Neuronal stem cell (in vitro differentiated cells): ENCODE measurements around the gene TLE1.
A peak's percentile ranks its signal among the peaks of the same experiment; 100 is the strongest.

Experiments used
- DNase-seq: peaks from one replicate; pipeline ENCODE4 v3.0.0-alpha.2; 2013; ENCODE audit warnings: low spot score
- H2AFZ ChIP-seq: one replicate; pipeline ENCODE4 v1.6.1; 2013; ENCODE audit warnings: mild to moderate bottlenecking, low read length, inconsistent platforms
- H2AK5ac ChIP-seq: 2 replicates; pipeline ENCODE4 v1.6.1; 2013; ENCODE audit warnings: low read depth, mild to moderate bottlenecking, inconsistent platforms, low read length, moderate library complexity, mixed read lengths
- H2BK120ac ChIP-seq: 2 replicates; pipeline ENCODE4 v1.6.1; 2013; ENCODE audit warnings: low read depth, mild to moderate bottlenecking, inconsistent platforms, low read length, moderate library complexity, mixed read lengths
- H2BK12ac ChIP-seq: one replicate; pipeline ENCODE4 v1.6.1; 2013; ENCODE audit warnings: low read length, inconsistent platforms
- H2BK15ac ChIP-seq: 2 replicates; pipeline ENCODE4 v1.6.1; 2013; ENCODE audit warnings: mild to moderate bottlenecking, low read length, inconsistent platforms, mixed read lengths
- H2BK5ac ChIP-seq: one replicate; pipeline ENCODE4 v1.6.1; 2013; ENCODE audit warnings: inconsistent platforms, mild to moderate bottlenecking, low read length, moderate library complexity
- H3K14ac ChIP-seq: one replicate; pipeline ENCODE4 v1.6.1; 2013; ENCODE audit warnings: low read length, inconsistent platforms
- H3K18ac ChIP-seq: 2 replicates; pipeline ENCODE4 v1.6.1; 2013; ENCODE audit warnings: low read length, inconsistent platforms
- H3K23ac ChIP-seq: 2 replicates; pipeline ENCODE4 v1.6.1; 2013; ENCODE audit warnings: low read depth, mild to moderate bottlenecking, mixed read lengths, low read length, inconsistent platforms; ENCODE audit not compliant: poor library complexity
- H3K27ac ChIP-seq: replicated peaks from 3 replicates; pipeline ENCODE4 v1.5.1; 2013; ENCODE audit warnings: low read length, inconsistent platforms
- H3K27me3 ChIP-seq, 3 experiments: 2 replicates each; pipeline ENCODE4 v1.6.1; 2013; ENCODE audit warnings: low read length in 3 of 3, mild to moderate bottlenecking in 2 of 3, inconsistent platforms in 1 of 3, low read depth in 1 of 3, mixed read lengths in 1 of 3, moderate library complexity in 1 of 3; ENCODE audit not compliant: control insufficient read depth in 3 of 3, insufficient read depth in 3 of 3
- H3K36me3 ChIP-seq, 2 donors: replicated peaks in 1 of 2; 2 replicates each; pipeline ENCODE4 v1.6.1; 2013; ENCODE audit warnings: low read length in 2 of 2; ENCODE audit not compliant: control insufficient read depth in 2 of 2, insufficient read depth in 2 of 2
- H3K4ac ChIP-seq: 2 replicates; pipeline ENCODE4 v1.6.1; 2013; ENCODE audit warnings: inconsistent platforms, mild to moderate bottlenecking, low read length, moderate library complexity
- H3K4me1 ChIP-seq, 2 donors: 1 replicate in 1 of 2; 2 replicates in 1 of 2; pipeline ENCODE4 v1.6.1; 2013; ENCODE audit warnings: low read length in 2 of 2, low read depth in 1 of 2; ENCODE audit not compliant: control insufficient read depth in 2 of 2, insufficient read depth in 1 of 2
- H3K4me2 ChIP-seq: one replicate; pipeline ENCODE4 v1.6.1; 2013; ENCODE audit warnings: mild to moderate bottlenecking, low read length, inconsistent platforms; ENCODE audit not compliant: insufficient read depth, poor library complexity, severe bottlenecking
- H3K4me3 ChIP-seq, 2 donors: 2 replicates each; pipeline ENCODE4 v1.5.1; 2013; ENCODE audit warnings: low read length in 2 of 2, mild to moderate bottlenecking in 2 of 2, inconsistent platforms in 1 of 2, moderate library complexity in 1 of 2
- H3K79me1 ChIP-seq: one replicate; pipeline ENCODE4 v1.6.1; 2013; ENCODE audit warnings: low read depth, mild to moderate bottlenecking, inconsistent platforms, low read length, moderate library complexity
- H3K9ac ChIP-seq: one replicate; pipeline ENCODE4 v1.6.1; 2013; ENCODE audit warnings: mild to moderate bottlenecking, low read depth, low read length, inconsistent platforms; ENCODE audit not compliant: poor library complexity
- H3K9me3 ChIP-seq, 2 donors: replicated peaks in 1 of 2; 2 replicates each; pipeline versions ENCODE3 to v1.6.1; 2013; ENCODE audit warnings: low read length in 2 of 2, mild to moderate bottlenecking in 2 of 2, inconsistent platforms in 1 of 2, low read depth in 1 of 2, mixed read lengths in 1 of 2, moderate library complexity in 1 of 2; ENCODE audit not compliant: control insufficient read depth in 2 of 2, insufficient read depth in 1 of 2
- H4K8ac ChIP-seq: one replicate; pipeline ENCODE4 v1.6.1; 2013; ENCODE audit warnings: low read depth, mild to moderate bottlenecking, inconsistent platforms, low read length, moderate library complexity
- H4K91ac ChIP-seq: one replicate; pipeline ENCODE4 v1.6.1; 2013; ENCODE audit warnings: low read length, low read depth, mild to moderate bottlenecking, inconsistent platforms; ENCODE audit not compliant: poor library complexity
- WGBS, 2 donors: extraction: QIAGEN DNeasy Blood & Tissue Kit; methylation state at CpG; one replicate each; pipeline ENCODE4 v1.1.7; 2013; ENCODE audit warnings: missing lambda C conversion rate in 2 of 2, mixed read lengths in 1 of 2; ENCODE audit not compliant: insufficient read length in 2 of 2, insufficient replicate concordance in 1 of 2; ENCODE audit errors: extremely low coverage in 2 of 2; 5-methylcytosine and 5-hydroxymethylcytosine counted together

Gene TLE1

GRCh38 chr9:81538890-81539289 is 150.5 kb downstream of the TLE1 start:
- no peak overlapping the region for H2BK12ac ChIP-seq

GRCh38 chr9:81537964-81538363 is 151.4 kb downstream of the TLE1 start:
- no peak overlapping the region for H3K4ac ChIP-seq
- peaks cover 10 to 28% of the 10 kb centered on the region in 2 donors for H3K4me1 ChIP-seq
- H2BK15ac ChIP-seq: no peak overlapping the region
- no peak overlapping the region for H3K14ac ChIP-seq
- no peak overlapping the region for H3K18ac ChIP-seq
- H3K36me3 ChIP-seq: no peaks in the 10 kb centered on the region
- no peak overlapping the region for H3K23ac ChIP-seq
- H3K4me2 ChIP-seq: no peak overlapping the region
- no peak overlapping the region for H3K27ac ChIP-seq
- H2AFZ ChIP-seq: no peak overlapping the region
- no peak overlapping the region for H3K4me3 ChIP-seq
- no CpG with 5 or more reads among the region's 1 CpG for WGBS, 2 donors
- H4K8ac ChIP-seq: no peak overlapping the region
- no peak overlapping the region for H3K9ac ChIP-seq
- no peak overlapping the region for H4K91ac ChIP-seq
- no peak for DNase-seq
- no peaks in the 10 kb centered on the region for H3K79me1 ChIP-seq
- H2BK120ac ChIP-seq: no peak overlapping the region
- H2AK5ac ChIP-seq: no peak overlapping the region
- H3K9me3 ChIP-seq: no peaks in the 10 kb centered on the region
- no peak overlapping the region for H2BK12ac ChIP-seq
- H3K27me3 ChIP-seq: peaks cover 0 to 52% (median 0%) of the 10 kb centered on the region in 3 experiments
- no peak overlapping the region for H2BK5ac ChIP-seq

More at GRCh38 chr9:81538890-81539289, 150.5 kb downstream of the TLE1 start:
- Histone ChIP-seq H4K8ac (no peak overlapping the region), H2BK120ac (no peak overlapping the region), H3K23ac (no peak overlapping the region), H3K4me2 (no peak overlapping the region), H2BK5ac (no peak overlapping the region), H3K79me1 (no peaks in the 10 kb centered on the region), H3K9me3 (no peaks in the 10 kb centered on the region), H3K36me3 (no peaks in the 10 kb centered on the region), H3K4me1 (peaks cover 10 to 28% of the 10 kb centered on the region in 2 donors), H3K27ac (no peak overlapping the region), H2BK15ac (no peak overlapping the region), H3K27me3 (peaks cover 0 to 44% (median 0%) of the 10 kb centered on the region in 3 experiments), H2AFZ (no peak overlapping the region), H3K4me3 (no peak overlapping the region), H4K91ac (no peak overlapping the region), H2AK5ac (no peak overlapping the region), H3K14ac (no peak overlapping the region), H3K9ac (no peak overlapping the region), H3K18ac (no peak overlapping the region), H3K4ac (no peak overlapping the region)
- WGBS, 2 donors: no CpG with 5 or more reads among the region's 6 CpGs
- no peak for DNase-seq

GRCh38 chr9:81536242-81537025 is 152.9 kb downstream of the TLE1 start:
- no peak overlapping the region for H2BK120ac ChIP-seq
- no peak overlapping the region for H3K4ac ChIP-seq
- peak overlapping the region; percentile 1 for H3K27ac ChIP-seq
- no peak overlapping the region for H4K91ac ChIP-seq
- no peak overlapping the region for H2AFZ ChIP-seq
- H2BK15ac ChIP-seq: no peak overlapping the region
- H3K79me1 ChIP-seq: no peaks in the 10 kb centered on the region
- no peak overlapping the region for H3K23ac ChIP-seq
- no peaks in the 10 kb centered on the region for H3K36me3 ChIP-seq
- no peak overlapping the region for H4K8ac ChIP-seq
- H2BK5ac ChIP-seq: no peak overlapping the region
- H3K4me3 ChIP-seq: no peak overlapping the region
- no peak overlapping the region for H3K14ac ChIP-seq
- H3K18ac ChIP-seq: no peak overlapping the region
- WGBS, 2 donors: no CpG with 5 or more reads among the region's 9 CpGs
- H2AK5ac ChIP-seq: no peak overlapping the region
- H3K4me2 ChIP-seq: no peak overlapping the region
- peaks cover 10 to 28% of the 10 kb centered on the region in 2 donors for H3K4me1 ChIP-seq
- H3K9me3 ChIP-seq: no peaks in the 10 kb centered on the region
- H2BK12ac ChIP-seq: no peak overlapping the region
- no peak overlapping the region for H3K9ac ChIP-seq
- no peak for DNase-seq
- peaks cover 0 to 59% (median 0%) of the 10 kb centered on the region in 3 experiments for H3K27me3 ChIP-seq

GRCh38 chr9:81535542-81536241 is 153.7 kb downstream of the TLE1 start:
- H3K4me3 ChIP-seq: no peak overlapping the region
- H3K79me1 ChIP-seq: no peaks in the 10 kb centered on the region
- H2AFZ ChIP-seq: peak overlapping the region; percentile 7
- no peak overlapping the region for H2BK120ac ChIP-seq
- no peak overlapping the region for H4K91ac ChIP-seq
- WGBS, 2 donors: no CpG with 5 or more reads among the region's 9 CpGs
- no peak overlapping the region for H3K9ac ChIP-seq
- H3K36me3 ChIP-seq: no peaks in the 10 kb centered on the region
- no peak overlapping the region for H3K23ac ChIP-seq
- H3K14ac ChIP-seq: no peak overlapping the region
- no peak overlapping the region for H4K8ac ChIP-seq
- H3K27me3 ChIP-seq: peaks cover 0 to 66% (median 2%) of the 10 kb centered on the region in 3 experiments
- H3K4me1 ChIP-seq: peaks cover 10 to 28% of the 10 kb centered on the region in 2 donors
- DNase-seq: peak; percentile 65
- H2BK5ac ChIP-seq: no peak overlapping the region
- no peaks in the 10 kb centered on the region for H3K9me3 ChIP-seq
- H2AK5ac ChIP-seq: no peak overlapping the region
- no peak overlapping the region for H3K18ac ChIP-seq
- H3K27ac ChIP-seq: peak overlapping the region; percentile 1
- H3K4ac ChIP-seq: no peak overlapping the region
- no peak overlapping the region for H2BK12ac ChIP-seq
- no peak overlapping the region for H2BK15ac ChIP-seq
- no peak overlapping the region for H3K4me2 ChIP-seq
